Liver (tissue), 9 donors: ENCODE results near the gene ADAMTS3. TPM values are rescaled to one million over a fixed set of nuclear protein-coding genes. Genes with fewer than 3 reads are reported as not detected.

Experiments used
- DNase-seq: peaks from one replicate; pipeline ENCODE4 v3.0.0-alpha.2; 2017; ENCODE audit warnings: low spot score
- H3K27ac ChIP-seq, 2 donors: one replicate each; pipeline ENCODE4 v1.7.0; 2013; ENCODE audit warnings: inconsistent platforms in 2 of 2, low read length in 2 of 2, control low read depth in 1 of 2, low read depth in 1 of 2, mild to moderate bottlenecking in 1 of 2
- H3K27me3 ChIP-seq, 4 donors: one replicate each; pipeline versions ENCODE4 v1.6.1 to v1.7.0; 2013; ENCODE audit warnings: low read length in 3 of 4, inconsistent platforms in 1 of 4, mild to moderate bottlenecking in 1 of 4, moderate library complexity in 1 of 4; ENCODE audit not compliant: control insufficient read depth in 4 of 4, insufficient read depth in 4 of 4
- H3K36me3 ChIP-seq, 4 donors: one replicate each; pipeline versions ENCODE4 v1.6.1 to v1.7.0; 2013; ENCODE audit warnings: low read length in 3 of 4, mild to moderate bottlenecking in 3 of 4, low read depth in 1 of 4, moderate library complexity in 1 of 4; ENCODE audit not compliant: control insufficient read depth in 4 of 4, insufficient read depth in 3 of 4
- H3K4me1 ChIP-seq, 4 donors: one replicate each; pipeline versions ENCODE4 v1.6.1 to v1.7.0; 2013; ENCODE audit warnings: low read length in 3 of 4, mild to moderate bottlenecking in 3 of 4, moderate library complexity in 1 of 4; ENCODE audit not compliant: control insufficient read depth in 4 of 4, insufficient read depth in 4 of 4
- H3K4me3 ChIP-seq, 3 donors: one replicate each; pipeline versions ENCODE4 v1.6.1 to v1.7.0; 2013; ENCODE audit warnings: low read length in 3 of 3, control low read depth in 1 of 3, low read depth in 1 of 3, mild to moderate bottlenecking in 1 of 3
- H3K9ac ChIP-seq, 2 donors: one replicate each; pipeline ENCODE4 v1.7.0; 2013; ENCODE audit warnings: low read length in 2 of 2, mild to moderate bottlenecking in 2 of 2, moderate library complexity in 2 of 2, control low read depth in 1 of 2, low read depth in 1 of 2
- H3K9me3 ChIP-seq, 4 donors: one replicate each; pipeline versions ENCODE4 v1.6.1 to v1.7.0; 2013; ENCODE audit warnings: low read length in 3 of 4; ENCODE audit not compliant: control insufficient read depth in 4 of 4
- ATF3 ChIP-seq: IDR thresholded peaks from 2 replicates; pipeline ENCODE4 v1.6.1; 2016; ENCODE audit warnings: antibody characterized with exemption
- EGR1 ChIP-seq, 2 donors: IDR thresholded peaks; 2 replicates each; pipeline ENCODE4 v1.6.1; 2016 to 2018; ENCODE audit warnings: antibody characterized with exemption in 2 of 2, low read depth in 2 of 2
- FOXA1 ChIP-seq: IDR thresholded peaks from 2 replicates; pipeline ENCODE4 v1.6.1; 2016; ENCODE audit warnings: antibody characterized with exemption
- GABPA ChIP-seq, 2 donors: IDR thresholded peaks in 1 of 2; conservative IDR thresholded peaks in 1 of 2; 2 replicates each; pipeline ENCODE4 v1.6.1; 2016; ENCODE audit warnings: antibody characterized with exemption in 2 of 2, mild to moderate bottlenecking in 1 of 2, moderate library complexity in 1 of 2
- HNF4G ChIP-seq: IDR thresholded peaks from 2 replicates; pipeline ENCODE4 v1.6.1; 2016; ENCODE audit warnings: antibody characterized with exemption
- JUND ChIP-seq, 2 donors: IDR thresholded peaks; 2 replicates each; pipeline ENCODE4 v1.6.1; 2016; ENCODE audit warnings: antibody characterized with exemption in 2 of 2
- MAX ChIP-seq: IDR thresholded peaks from 2 replicates; pipeline ENCODE4 v1.6.1; 2016; ENCODE audit warnings: antibody characterized with exemption
- NR2F2 ChIP-seq: IDR thresholded peaks from 2 replicates; pipeline ENCODE4 v1.6.1; 2016; ENCODE audit warnings: antibody characterized with exemption
- RXRA ChIP-seq, 2 donors: IDR thresholded peaks; 2 replicates each; pipeline ENCODE4 v1.6.1; 2017 to 2018; ENCODE audit warnings: antibody characterized with exemption in 2 of 2, mild to moderate bottlenecking in 1 of 2
- YY1 ChIP-seq: IDR thresholded peaks from 2 replicates; pipeline ENCODE4 v1.6.1; 2016; ENCODE audit warnings: antibody characterized with exemption, mild to moderate bottlenecking
- WGBS: extraction: QIAGEN DNeasy Blood & Tissue Kit; methylation state at CpG from one replicate; pipeline ENCODE4 v1.1.7; 2013; 5-methylcytosine and 5-hydroxymethylcytosine counted together
- polyA plus RNA-seq, 2 donors: library from polyadenylated mRNA; stranded (reverse) in 1 of 2; unstranded in 1 of 2; fragments of 200-250 nt in 1 of 2; fragments of >200 nt in 1 of 2; fragmentation: Nextera tagmentation in 1 of 2; extraction: Ambion mirVana in 1 of 2; gene quantifications; one replicate each; pipeline versions ENCODE4 v1.2.1 to v1.2.3, GENCODE V29; 2013 to 2015
- total RNA-seq, 2 donors: library from RNA; depleted of rRNA; stranded (reverse); fragments of >200 nt; gene quantifications; one replicate each; pipeline ENCODE4 v1.2.3, GENCODE V29; 2014
- TF ChIP-seq, protein P1 (sequence below): IDR thresholded peaks from 2 replicates; pipeline ENCODE4 v1.6.1; 2016; ENCODE audit warnings: antibody characterized with exemption
- TF ChIP-seq, protein P2 (sequence below): fragments of 150-350 bp; IDR thresholded peaks from 2 replicates; pipeline ENCODE4 v1.5.1; 2017; ENCODE audit warnings: improper control_type of control experiment, low read depth, low read length; ENCODE audit not compliant: missing input control
- donor health status: healthy.
- donor health status: healthy.
- donor health status: healthy.
- donor health status: healthy.
- donor health status: healthy.

Gene ADAMTS3
- total and polyA plus RNA-seq, 4 donors = 0.12 to 1.9 (median 0.25) TPM; not detected in 1

- no peak overlapping the region for H3K27ac ChIP-seq
- H3K4me1 ChIP-seq = no peaks in the 10 kb centered on the region
- peaks cover 0 to 3% (median 0%) of the 10 kb centered on the region in 4 donors for H3K9me3 ChIP-seq
- H3K4me3 ChIP-seq = no peak overlapping the region
- WGBS = 78% methylated on average over 5 of the region's 5 CpGs
- TF ChIP-seq, protein P1, sequence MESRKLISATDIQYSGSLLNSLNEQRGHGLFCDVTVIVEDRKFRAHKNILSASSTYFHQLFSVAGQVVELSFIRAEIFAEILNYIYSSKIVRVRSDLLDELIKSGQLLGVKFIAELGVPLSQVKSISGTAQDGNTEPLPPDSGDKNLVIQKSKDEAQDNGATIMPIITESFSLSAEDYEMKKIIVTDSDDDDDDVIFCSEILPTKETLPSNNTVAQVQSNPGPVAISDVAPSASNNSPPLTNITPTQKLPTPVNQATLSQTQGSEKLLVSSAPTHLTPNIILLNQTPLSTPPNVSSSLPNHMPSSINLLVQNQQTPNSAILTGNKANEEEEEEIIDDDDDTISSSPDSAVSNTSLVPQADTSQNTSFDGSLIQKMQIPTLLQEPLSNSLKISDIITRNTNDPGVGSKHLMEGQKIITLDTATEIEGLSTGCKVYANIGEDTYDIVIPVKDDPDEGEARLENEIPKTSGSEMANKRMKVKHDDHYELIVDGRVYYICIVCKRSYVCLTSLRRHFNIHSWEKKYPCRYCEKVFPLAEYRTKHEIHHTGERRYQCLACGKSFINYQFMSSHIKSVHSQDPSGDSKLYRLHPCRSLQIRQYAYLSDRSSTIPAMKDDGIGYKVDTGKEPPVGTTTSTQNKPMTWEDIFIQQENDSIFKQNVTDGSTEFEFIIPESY = no peak
- no peak for DNase-seq
- H3K27me3 ChIP-seq = peaks cover 0 to 2% (median 0%) of the 10 kb centered on the region in 4 donors
- no peak overlapping the region for H3K9ac ChIP-seq
- H3K36me3 ChIP-seq = no peaks in the 10 kb centered on the region
Observed at GRCh38 chr4:72557021-72557420, 12.0 kb downstream of the ADAMTS3 start.

DNA sequence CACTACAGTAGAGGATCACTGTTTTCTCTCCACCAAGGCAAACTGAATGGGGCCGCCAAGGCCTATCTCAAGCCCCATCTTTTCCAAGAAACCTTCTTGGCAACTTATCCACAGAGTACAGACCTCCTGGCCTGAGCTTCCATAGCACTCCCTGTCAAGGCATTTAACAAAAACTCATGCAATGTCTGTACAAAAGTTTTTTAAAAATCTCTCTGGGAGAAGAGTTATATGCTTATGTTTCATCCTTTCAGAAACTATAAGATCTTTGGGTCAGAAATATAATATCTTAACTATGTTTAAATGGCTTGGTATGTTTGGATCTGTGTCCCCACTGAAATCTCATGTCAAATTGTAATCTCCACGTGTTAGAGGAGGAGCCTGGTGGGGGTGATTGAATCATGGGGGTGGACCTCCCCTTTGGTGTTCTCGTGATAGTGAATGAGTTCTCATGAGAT lies 13.6 kb downstream of the ADAMTS3 start:
- H3K27me3 ChIP-seq = peaks cover 0 to 2% (median 0%) of the 10 kb centered on the region in 4 donors
- no peaks in the 10 kb centered on the region for H3K36me3 ChIP-seq
- no peaks in the 10 kb centered on the region for H3K4me1 ChIP-seq
- no peak for DNase-seq
- H3K4me3 ChIP-seq = no peak overlapping the region
- H3K9ac ChIP-seq = no peak overlapping the region
- H3K9me3 ChIP-seq = peaks cover 0 to 3% (median 0%) of the 10 kb centered on the region in 4 donors
- no peak for TF ChIP-seq FOXA1
- TF ChIP-seq GABPA (IDR thresholded peaks at IDR 0.05 in 1 of 2, conservative IDR thresholded peaks at IDR 0.05 in 1 of 2) = no peak
- no peak for TF ChIP-seq EGR1 (IDR thresholded peaks at IDR 0.05; ENCODE audit: low read depth in 2 of 2)
- TF ChIP-seq YY1 = no peak
- no peak for TF ChIP-seq NR2F2
- TF ChIP-seq, protein P1 = no peak
- TF ChIP-seq MAX = no peak
- TF ChIP-seq RXRA (IDR thresholded peaks at IDR 0.05) = no peak
- no peak for TF ChIP-seq JUND (IDR thresholded peaks at IDR 0.05)
- TF ChIP-seq HNF4G = no peak
- no peak for TF ChIP-seq ATF3
- TF ChIP-seq, protein P2, sequence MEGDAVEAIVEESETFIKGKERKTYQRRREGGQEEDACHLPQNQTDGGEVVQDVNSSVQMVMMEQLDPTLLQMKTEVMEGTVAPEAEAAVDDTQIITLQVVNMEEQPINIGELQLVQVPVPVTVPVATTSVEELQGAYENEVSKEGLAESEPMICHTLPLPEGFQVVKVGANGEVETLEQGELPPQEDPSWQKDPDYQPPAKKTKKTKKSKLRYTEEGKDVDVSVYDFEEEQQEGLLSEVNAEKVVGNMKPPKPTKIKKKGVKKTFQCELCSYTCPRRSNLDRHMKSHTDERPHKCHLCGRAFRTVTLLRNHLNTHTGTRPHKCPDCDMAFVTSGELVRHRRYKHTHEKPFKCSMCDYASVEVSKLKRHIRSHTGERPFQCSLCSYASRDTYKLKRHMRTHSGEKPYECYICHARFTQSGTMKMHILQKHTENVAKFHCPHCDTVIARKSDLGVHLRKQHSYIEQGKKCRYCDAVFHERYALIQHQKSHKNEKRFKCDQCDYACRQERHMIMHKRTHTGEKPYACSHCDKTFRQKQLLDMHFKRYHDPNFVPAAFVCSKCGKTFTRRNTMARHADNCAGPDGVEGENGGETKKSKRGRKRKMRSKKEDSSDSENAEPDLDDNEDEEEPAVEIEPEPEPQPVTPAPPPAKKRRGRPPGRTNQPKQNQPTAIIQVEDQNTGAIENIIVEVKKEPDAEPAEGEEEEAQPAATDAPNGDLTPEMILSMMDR = no peak
- no peak overlapping the region for H3K27ac ChIP-seq
- 58% methylated on average over 3 of the region's 3 CpGs for WGBS
